GM12878 (cell line): ENCODE data around the gene SMARCC2. TPM values are rescaled to one million over a fixed set of nuclear protein-coding genes. Genes with fewer than 3 reads are reported as not detected.

ENCODE experiments used
- ATAC-seq: fragments of 200-7000 bp; cut with Tn5 transposase; 3 replicates; pipeline ENCODE4 v1.9.1; 2020; ENCODE audit warnings: mild to moderate bottlenecking, moderate library complexity
- BruUV-seq: library from RNA; stranded (reverse); fragments of 400-500 nt; replicated peaks from 2 replicates; lab custom pipeline; 2021; lab: Mats Ljungman, UMichigan
- CTCF ChIA-PET: fragments of 300-600 bp; sonication (Branson Sonifier 250); formaldehyde crosslinking; extraction: SDS; loops from one replicate; lab custom pipeline; 2021; ENCODE audit warnings: inconsistent platforms; lab: Yijun Ruan, JAX
- POLR2A ChIA-PET: fragments of 350-600 bp; formaldehyde crosslinking; extraction: SDS; loops from one replicate; lab custom pipeline; 2021; ENCODE audit warnings: inconsistent platforms; lab: Charles Lee
- RAD21 ChIA-PET: fragments of 300-600 bp; sonication (Branson Sonifier 250); formaldehyde crosslinking; loops from one replicate; lab custom pipeline; 2023; ENCODE audit warnings: antibody characterized with exemption; ENCODE audit not compliant: unreplicated experiment; lab: Charles Lee
- SMC1A ChIA-PET: fragments of 300-600 bp; sonication (Branson Sonifier 250); formaldehyde crosslinking; loops from one replicate; lab custom pipeline; 2023; ENCODE audit not compliant: unreplicated experiment, uncharacterized antibody; lab: Charles Lee
- DNase-seq: peaks from one replicate; pipeline ENCODE4 v3.0.0-alpha.2; 2011; ENCODE audit warnings: low read depth, low spot score
- FAIRE-seq: peaks from 3 replicates; lab custom pipeline; 2011; peaks lifted over from hg19 to GRCh38; lab: Jason Lieb, UNC
- H2AFZ ChIP-seq: 2 replicates; pipeline ENCODE4 v1.6.0; 2011; ENCODE audit warnings: low read depth, low read length, control low read depth; ENCODE audit not compliant: control insufficient read depth
- H3K27ac ChIP-seq: 2 replicates; pipeline ENCODE4 v1.5.1; 2011; ENCODE audit warnings: control low read depth; ENCODE audit not compliant: control insufficient read depth, insufficient read depth
- H3K27me3 ChIP-seq, 2 experiments: replicated peaks in 1 of 2; 2 replicates each; pipeline versions ENCODE4 v1.6.0 to v1.6.1; 2011; ENCODE audit warnings: low read length in 1 of 2; ENCODE audit not compliant: control insufficient read depth in 2 of 2, insufficient read depth in 2 of 2
- H3K36me3 ChIP-seq, 2 experiments: 2 replicates each; pipeline ENCODE4 v1.5.1; 2011; ENCODE audit warnings: low read length in 1 of 2; ENCODE audit not compliant: control insufficient read depth in 2 of 2, insufficient read depth in 2 of 2
- H3K4me1 ChIP-seq: 2 replicates; pipeline ENCODE4 v1.6.1; 2011; ENCODE audit warnings: mild to moderate bottlenecking, low read length, moderate library complexity, mixed read lengths; ENCODE audit not compliant: control insufficient read depth, insufficient read depth
- H3K4me2 ChIP-seq: 2 replicates; pipeline ENCODE4 v1.6.0; 2011; ENCODE audit warnings: control low read depth; ENCODE audit not compliant: control insufficient read depth, insufficient read depth
- H3K4me3 ChIP-seq: fragments of 200-600 bp; sonication (generic); 2 replicates; pipeline ENCODE4 v1.5.1; 2016
- H3K79me2 ChIP-seq: 2 replicates; pipeline ENCODE4 v1.6.0; 2011; ENCODE audit warnings: low read length; ENCODE audit not compliant: control insufficient read depth, insufficient read depth
- H3K9ac ChIP-seq: 2 replicates; pipeline ENCODE4 v1.8.0; 2011; ENCODE audit warnings: low read length, control low read depth, mixed read lengths; ENCODE audit not compliant: control insufficient read depth, insufficient read depth
- H3K9me3 ChIP-seq: replicated peaks from 3 replicates; pipeline ENCODE4 v1.5.1; 2011; ENCODE audit warnings: mild to moderate bottlenecking, low read length; ENCODE audit not compliant: control insufficient read depth, insufficient read depth
- H4K20me1 ChIP-seq: 2 replicates; pipeline ENCODE4 v1.6.0; 2011; ENCODE audit not compliant: control insufficient read depth, insufficient read depth
- CBX5 ChIP-seq: sonication (generic); IDR thresholded peaks from 2 replicates; pipeline ENCODE4 v1.6.1; 2016; ENCODE audit warnings: low read depth, moderate library complexity, mild to moderate bottlenecking, inconsistent platforms
- CREB1 ChIP-seq: IDR thresholded peaks from 2 replicates; pipeline ENCODE4 v1.6.1; 2012; ENCODE audit warnings: low read depth, mild to moderate bottlenecking, inconsistent platforms
- ELK1 ChIP-seq: IDR thresholded peaks from 2 replicates; pipeline ENCODE4 v1.6.1; 2012; ENCODE audit warnings: low read depth, low read length, improper control_type of control experiment
- EP300 ChIP-seq, 2 experiments: fragments of 150-350 bp in 1 of 2; IDR thresholded peaks; 2 replicates each; pipeline ENCODE4 v1.6.1; 2011 to 2012; ENCODE audit warnings: low read depth in 2 of 2, low read length in 2 of 2, borderline replicate concordance in 1 of 2, improper control_type of control experiment in 1 of 2, inconsistent platforms in 1 of 2; ENCODE audit not compliant: control insufficient read depth in 1 of 2
- ESRRA ChIP-seq: IDR thresholded peaks from 2 replicates; pipeline ENCODE4 v1.6.1; 2012; ENCODE audit warnings: mild to moderate bottlenecking, low read length, improper control_type of control experiment
- IKZF1 ChIP-seq: fragments of 450-650 bp; conservative IDR thresholded peaks from 2 replicates; pipeline ENCODE4 v1.6.1; 2017; ENCODE audit warnings: antibody characterized with exemption, mild to moderate bottlenecking
- IRF3 ChIP-seq: fragments of 450-650 bp; IDR thresholded peaks from 2 replicates; pipeline ENCODE4 v1.6.1; 2014; ENCODE audit warnings: mild to moderate bottlenecking
- JUND ChIP-seq: IDR thresholded peaks from 2 replicates; pipeline ENCODE4 v1.6.1; 2012; ENCODE audit warnings: low read depth, mild to moderate bottlenecking, low read length, improper control_type of control experiment, moderate library complexity
- MLLT1 ChIP-seq: fragments of 450-650 bp; IDR thresholded peaks from 2 replicates; pipeline ENCODE4 v1.6.1; 2016; ENCODE audit warnings: mild to moderate bottlenecking
- MXI1 ChIP-seq: fragments of 150-350 bp; IDR thresholded peaks from 2 replicates; pipeline ENCODE4 v1.6.1; 2011; ENCODE audit warnings: low read depth, mild to moderate bottlenecking, inconsistent platforms, low read length, improper control_type of control experiment
- NRF1 ChIP-seq: conservative IDR thresholded peaks from 2 replicates; pipeline ENCODE4 v1.6.1; 2011; ENCODE audit warnings: mild to moderate bottlenecking, low read depth, low read length, improper control_type of control experiment
- POLR2A ChIP-seq: IDR thresholded peaks from 2 replicates; pipeline ENCODE4 v1.6.1; 2011; ENCODE audit warnings: low read depth, mild to moderate bottlenecking, low read length
- RBBP5 ChIP-seq: fragments of 200-600 bp; sonication (generic); conservative IDR thresholded peaks from 2 replicates; pipeline ENCODE4 v1.6.1; 2016
- RCOR1 ChIP-seq: conservative IDR thresholded peaks from 2 replicates; pipeline ENCODE4 v1.6.1; 2012; ENCODE audit warnings: low read depth, low read length, improper control_type of control experiment
- SPI1 ChIP-seq: IDR thresholded peaks from 2 replicates; pipeline ENCODE4 v1.6.1; 2011; ENCODE audit warnings: low read depth, mild to moderate bottlenecking, low read length, moderate library complexity, borderline replicate concordance; ENCODE audit not compliant: insufficient read depth
- SREBF1 ChIP-seq: IDR thresholded peaks from 2 replicates; pipeline ENCODE4 v1.6.1; 2012; ENCODE audit warnings: mild to moderate bottlenecking, low read length
- SRF ChIP-seq, 2 experiments: IDR thresholded peaks; 2 replicates each; pipeline ENCODE4 v1.6.1; 2011; ENCODE audit warnings: low read depth in 2 of 2, low read length in 2 of 2, mild to moderate bottlenecking in 1 of 2, moderate library complexity in 1 of 2
- STAT3 ChIP-seq: IDR thresholded peaks from 2 replicates; pipeline ENCODE4 v1.6.1; 2011; ENCODE audit warnings: low read depth, low read length, improper control_type of control experiment
- ZZZ3 ChIP-seq: IDR thresholded peaks from 2 replicates; pipeline ENCODE4 v1.6.1; 2011; ENCODE audit warnings: low read depth; ENCODE audit not compliant: control insufficient read depth, insufficient read length
- WGBS: methylation state at CpG from one replicate; pipeline ENCODE4 v1.1.6; 2016; ENCODE audit warnings: low lambda C conversion rate; ENCODE audit not compliant: insufficient replicate concordance, insufficient coverage; ENCODE audit errors: missing lambda C conversion rate; 5-methylcytosine and 5-hydroxymethylcytosine counted together
- in situ Hi-C: fragments of 300-500 bp; cut with MboI; formaldehyde crosslinking; loops from 9 replicates; pipeline ENCODE4 v1.14.3; 2018; ENCODE audit warnings: mixed read lengths
- intact Hi-C: fragments of 100-400 bp; cut with micrococcal nuclease; formaldehyde crosslinking; loops from one replicate; pipeline ENCODE4 v1.14.2; 2022; ENCODE audit not compliant: unreplicated experiment
- polyA plus RNA-seq, 11 experiments: library from polyadenylated mRNA; depleted of rRNA in 4 of 11; unstranded in 6 of 11; stranded (reverse) in 5 of 11; fragments of >200 nt; fragmentation: Nextera tagmentation in 4 of 11; fragmentation: Illumina TruSeq in 1 of 11; extraction: Ambion mirVana in 4 of 11; extraction: Trizol in 1 of 11; gene quantifications; 1 replicate in 1 of 11; 2 replicates in 10 of 11; pipeline versions ENCODE4 v1.2.1 to v1.2.3, GENCODE V29; 2011 to 2016; ENCODE audit warnings: inconsistent platforms in 2 of 11, missing spikeins in 2 of 11, low read depth in 1 of 11
- total RNA-seq, 4 experiments: library from RNA; depleted of rRNA in 3 of 4; stranded (reverse); fragments of >200 nt in 3 of 4; fragmentation: Illumina TruSeq in 1 of 4; extraction: Trizol in 1 of 4; gene quantifications; 2 replicates each; pipeline versions ENCODE4 v1.2.1 to v1.2.3, GENCODE V29; 2013 to 2021

SMARCC2 gene
- total and polyA plus RNA-seq, 10 of the 15 experiments (the other 5 are each of a cell fraction or from before 2014, with no cell fraction given): 13.6 to 71.2 (median 42.3) TPM

- FAIRE-seq: no peak
- SMC1A ChIA-PET: interaction anchor here (0.9 to 4.8 kb wide), 4 partner anchors 12 to 60 kb away, joined by 3 to 68 read pairs (median 4); partner anchors contain the start of genes SMARCC2 and ZC3H10
- DNase-seq: no peak
- Histone ChIP-seq H3K9ac (peak overlapping the region; percentile 78), H3K79me2 (peaks cover 21% of the 10 kb centered on the region), H3K27ac (peak overlapping the region; percentile 55), H3K9me3 (no peaks in the 10 kb centered on the region), H2AFZ (no peak overlapping the region; the same call in 1 of the 2 replicates), H3K4me2 (peak overlapping the region; percentile 98), H3K4me3 (peak overlapping the region; percentile 93), H3K4me1 (peaks cover 24% of the 10 kb centered on the region), H4K20me1 (no peaks in the 10 kb centered on the region), H3K36me3 (peaks cover 14 to 16% of the 10 kb centered on the region in 2 experiments), H3K27me3 (no peaks in the 10 kb centered on the region)
- RAD21 ChIA-PET: no interaction called here
- BruUV-seq: no TSS peak
- intact Hi-C loops: loop anchor here (5.0 to 10.0 kb wide), 2 partner anchors 337 to 515 kb away; partner anchors contain the start of genes ATP5F1B and SPRYD4
- ATAC-seq: no peak
- CTCF ChIA-PET: interaction anchor here (0.6 to 10.3 kb wide), 2 partner anchors 59 to 307 kb away, joined by 3 to 129 read pairs; partner anchors contain the start of gene SMARCC2
- no peak for TF ChIP-seq JUND
- TF ChIP-seq RCOR1: no peak
- TF ChIP-seq ELK1: no peak
- TF ChIP-seq CBX5: no peak
- TF ChIP-seq RBBP5: no peak
- TF ChIP-seq MLLT1: no peak
- TF ChIP-seq POLR2A: no peak
- no peak for TF ChIP-seq CREB1
- no peak for TF ChIP-seq MXI1
- TF ChIP-seq IRF3: no peak
- TF ChIP-seq ZZZ3: no peak
- no peak for TF ChIP-seq STAT3
- TF ChIP-seq SREBF1: no peak
- TF ChIP-seq EP300 (IDR thresholded peaks at IDR 0.05; ENCODE audit: borderline replicate concordance in 1 of 2, control insufficient read depth in 1 of 2, low read depth in 2 of 2, low read length in 2 of 2): no peak
- no peak for TF ChIP-seq ESRRA
- no peak for TF ChIP-seq NRF1
- TF ChIP-seq SPI1: no peak
- TF ChIP-seq SRF (IDR thresholded peaks at IDR 0.05; ENCODE audit: low read depth in 2 of 2, low read length in 2 of 2): no peak
- no peak for TF ChIP-seq IKZF1
- POLR2A ChIA-PET: interaction anchor here (0.9 to 4.5 kb wide), 3 partner anchors 12 to 92 kb away, joined by 4 to 44 read pairs (median 6); partner anchors contain the start of genes RNF41 and SMARCC2
- in situ Hi-C loops: loop anchor here (5.0 kb wide), 1 partner anchor 57 kb away; the partner anchor contains the start of gene SMARCC2
- 36% methylated on average over 22 of the region's 22 CpGs for WGBS
Observed at GRCh38 chr12:56129942-56130495, 59.3 kb downstream of the SMARCC2 start.
